ENCODE results near the gene ABLIM2. TPM values are rescaled to one million over a fixed set of nuclear protein-coding genes. Genes with fewer than 3 reads are reported as not detected.

Gene ABLIM2
- total and polyA plus RNA-seq, 10 of the 15 experiments (the other 5 are each of a cell fraction or from before 2014, with no cell fraction given), result 0.03 to 0.15 (median 0.05) TPM; not detected in 7

GRCh38 chr4:8081621-8082516 lies 76.7 kb downstream of the ABLIM2 start (continued):
- TF ChIP-seq FOS (IDR thresholded peaks at IDR 0.05; ENCODE audit: borderline replicate concordance, extremely low read depth, insufficient read length), result no peak

GRCh38 chr4:8081171-8081570 lies 77.4 kb downstream of the ABLIM2 start:
- FAIRE-seq (no peak), ATAC-seq (no peak), DNase-seq (ENCODE audit: low read depth, low spot score) (no peak)
- H3K4me3 ChIP-seq, result no peak overlapping the region
- no peaks in the 10 kb centered on the region for H3K9me3 ChIP-seq (replicated peaks; ENCODE audit: control insufficient read depth, insufficient read depth, low read length)
- H2AFZ ChIP-seq (ENCODE audit: control insufficient read depth, low read depth, low read length), result no peak overlapping the region
- H3K9ac ChIP-seq (ENCODE audit: control insufficient read depth, insufficient read depth, low read length), result no peak overlapping the region
- POLR2A ChIA-PET, result no interaction called here
- 16% methylated on average over 8 of the region's 11 CpGs for WGBS (ENCODE audit: insufficient coverage, insufficient replicate concordance, low lambda C conversion rate, missing lambda C conversion rate)
- H3K4me1 ChIP-seq (ENCODE audit: control insufficient read depth, insufficient read depth, low read length), result no peaks in the 10 kb centered on the region
- no peaks in the 10 kb centered on the region for H3K79me2 ChIP-seq (ENCODE audit: control insufficient read depth, insufficient read depth, low read length)
- no TSS peak for BruUV-seq (replicated peaks)
- no peak overlapping the region for H3K4me2 ChIP-seq (ENCODE audit: control insufficient read depth, insufficient read depth)
- RAD21 ChIA-PET (ENCODE audit: unreplicated experiment), result no interaction called here
- CTCF ChIA-PET, result no interaction called here
- no peak for TF ChIP-seq YBX1 (IDR thresholded peaks at IDR 0.05)
- no peak for TF ChIP-seq TAF1 (IDR thresholded peaks at IDR 0.05; ENCODE audit: borderline replicate concordance, low read depth, low read length)
- no peak for TF ChIP-seq REST (IDR thresholded peaks at IDR 0.05; ENCODE audit: low read depth, low read length)
- no peak for TF ChIP-seq YY1 (IDR thresholded peaks at IDR 0.05; ENCODE audit: low read depth, low read length)
- TF ChIP-seq, protein P1, sequence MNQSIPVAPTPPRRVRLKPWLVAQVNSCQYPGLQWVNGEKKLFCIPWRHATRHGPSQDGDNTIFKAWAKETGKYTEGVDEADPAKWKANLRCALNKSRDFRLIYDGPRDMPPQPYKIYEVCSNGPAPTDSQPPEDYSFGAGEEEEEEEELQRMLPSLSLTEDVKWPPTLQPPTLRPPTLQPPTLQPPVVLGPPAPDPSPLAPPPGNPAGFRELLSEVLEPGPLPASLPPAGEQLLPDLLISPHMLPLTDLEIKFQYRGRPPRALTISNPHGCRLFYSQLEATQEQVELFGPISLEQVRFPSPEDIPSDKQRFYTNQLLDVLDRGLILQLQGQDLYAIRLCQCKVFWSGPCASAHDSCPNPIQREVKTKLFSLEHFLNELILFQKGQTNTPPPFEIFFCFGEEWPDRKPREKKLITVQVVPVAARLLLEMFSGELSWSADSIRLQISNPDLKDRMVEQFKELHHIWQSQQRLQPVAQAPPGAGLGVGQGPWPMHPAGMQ (IDR thresholded peaks at IDR 0.05; ENCODE audit: borderline replicate concordance), result no peak
- no peak for TF ChIP-seq RAD51 (IDR thresholded peaks at IDR 0.05)
- no peak for TF ChIP-seq SREBF1 (IDR thresholded peaks at IDR 0.05; ENCODE audit: low read length)
- TF ChIP-seq ATF3 (IDR thresholded peaks at IDR 0.05; ENCODE audit: borderline replicate concordance, extremely low read depth, low read depth, low read length), result no peak
- TF ChIP-seq RBBP5 (conservative IDR thresholded peaks at IDR 0.05), result no peak
- no peak for TF ChIP-seq SMC3 (IDR thresholded peaks at IDR 0.05; ENCODE audit: borderline replicate concordance, low read length)
- intact Hi-C loops (cut with micrococcal nuclease; ENCODE audit: unreplicated experiment) (no loop called here), in situ Hi-C loops (cut with MboI) (no loop called here)
- no peaks in the 10 kb centered on the region for H4K20me1 ChIP-seq (ENCODE audit: control insufficient read depth, insufficient read depth)
- H3K36me3 ChIP-seq (ENCODE audit: control insufficient read depth in 2 of 2, insufficient read depth in 2 of 2, low read length in 1 of 2), result no peaks in the 10 kb centered on the region
- H3K27ac ChIP-seq (ENCODE audit: control insufficient read depth, insufficient read depth), result no peak overlapping the region
- no peaks in the 10 kb centered on the region; a peak in 2 of 4 replicates for H3K27me3 ChIP-seq (replicated peaks in 1 of 2; ENCODE audit: control insufficient read depth in 2 of 2, insufficient read depth in 2 of 2, low read length in 1 of 2)
- SMC1A ChIA-PET (ENCODE audit: uncharacterized antibody, unreplicated experiment), result no interaction called here
